OCI-LY1 (cell line): ENCODE measurements around the gene PAIP2B.

Experiments used
- CTCF ChIP-seq: fragments of 200-600 bp; sonication (generic), shearing (Covaris generic); IDR thresholded peaks from 2 replicates; pipeline ENCODE4 v1.5.1; 2017; ENCODE audit warnings: mild to moderate bottlenecking, antibody characterized with exemption, low read length, moderate library complexity, mixed read lengths
- EZH2 ChIP-seq: fragments of 200-600 bp; sonication (generic), shearing (Covaris generic); IDR thresholded peaks from 2 replicates; pipeline ENCODE4 v1.8.0; 2017; ENCODE audit warnings: borderline replicate concordance, mixed run types, mild to moderate bottlenecking, antibody characterized with exemption, low read length, moderate library complexity, mixed read lengths

DNA sequence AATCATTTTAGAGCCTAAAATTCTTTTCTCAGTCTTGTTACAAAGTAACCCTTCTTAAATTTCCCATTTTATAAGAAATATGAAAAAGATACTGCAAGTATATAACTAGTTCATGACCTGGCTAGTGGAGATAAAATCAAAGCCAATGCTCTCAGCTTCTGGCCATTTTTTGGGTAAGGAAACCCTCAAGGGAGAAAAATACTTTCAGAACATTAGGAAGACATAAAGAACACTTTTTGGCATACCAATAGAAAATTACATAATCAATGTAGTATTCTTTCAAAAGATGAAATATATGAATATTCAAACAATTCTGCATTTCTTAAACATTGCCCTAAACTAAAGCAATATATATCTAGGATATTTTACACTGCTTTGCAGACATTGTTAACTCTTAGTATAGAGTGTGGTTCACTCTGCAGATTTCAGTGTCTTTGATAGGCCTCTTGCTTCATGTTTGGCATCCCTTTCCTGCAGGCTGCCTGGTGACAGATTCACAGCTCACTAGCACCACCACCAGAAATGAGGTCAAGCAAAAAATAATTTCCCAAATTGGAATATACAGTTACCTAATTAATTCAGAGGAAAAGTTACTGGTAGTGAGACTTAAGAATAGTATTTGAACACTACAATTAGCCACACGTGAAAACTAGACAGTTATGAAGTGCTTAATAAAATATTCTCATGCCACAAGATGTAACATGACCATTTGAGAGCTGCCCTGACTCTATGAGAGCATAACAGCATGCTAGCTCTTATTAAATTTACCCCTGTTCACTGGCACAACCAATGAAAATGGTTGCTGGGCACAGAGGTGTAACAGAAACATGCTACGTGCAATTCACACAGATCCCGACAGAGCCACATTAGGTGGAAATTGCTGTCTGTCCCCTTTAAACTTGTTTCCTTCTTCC, 36.0 kb downstream of the PAIP2B start:
- TF ChIP-seq CTCF: peak; percentile 23; the same call in 1 of the 2 replicates
- no peak for TF ChIP-seq EZH2
